Measurements from ENCODE around the gene USP35.

USP35 gene

DNA sequence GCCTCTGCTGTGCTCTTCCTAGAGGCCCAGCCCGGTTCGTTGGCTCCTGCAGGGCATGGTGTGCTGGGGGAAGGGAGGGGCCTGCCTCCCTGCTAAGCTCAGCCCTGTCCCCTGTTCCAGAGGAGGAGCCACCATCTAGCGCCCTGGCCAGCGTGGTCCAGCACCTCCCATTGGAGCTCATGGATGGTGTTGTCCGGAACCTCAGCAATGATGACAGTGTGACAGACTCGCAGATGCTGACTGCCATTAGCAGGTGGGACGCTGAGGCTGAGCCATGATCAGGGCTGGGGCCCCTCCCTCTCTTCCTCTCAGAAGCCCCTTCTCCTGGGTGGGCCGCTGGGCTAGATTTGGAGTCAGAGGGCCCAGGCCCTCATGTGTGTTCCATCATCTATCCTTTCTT lies 9.1 kb downstream of the USP35 start:
- no peak for DNase-seq

DNA sequence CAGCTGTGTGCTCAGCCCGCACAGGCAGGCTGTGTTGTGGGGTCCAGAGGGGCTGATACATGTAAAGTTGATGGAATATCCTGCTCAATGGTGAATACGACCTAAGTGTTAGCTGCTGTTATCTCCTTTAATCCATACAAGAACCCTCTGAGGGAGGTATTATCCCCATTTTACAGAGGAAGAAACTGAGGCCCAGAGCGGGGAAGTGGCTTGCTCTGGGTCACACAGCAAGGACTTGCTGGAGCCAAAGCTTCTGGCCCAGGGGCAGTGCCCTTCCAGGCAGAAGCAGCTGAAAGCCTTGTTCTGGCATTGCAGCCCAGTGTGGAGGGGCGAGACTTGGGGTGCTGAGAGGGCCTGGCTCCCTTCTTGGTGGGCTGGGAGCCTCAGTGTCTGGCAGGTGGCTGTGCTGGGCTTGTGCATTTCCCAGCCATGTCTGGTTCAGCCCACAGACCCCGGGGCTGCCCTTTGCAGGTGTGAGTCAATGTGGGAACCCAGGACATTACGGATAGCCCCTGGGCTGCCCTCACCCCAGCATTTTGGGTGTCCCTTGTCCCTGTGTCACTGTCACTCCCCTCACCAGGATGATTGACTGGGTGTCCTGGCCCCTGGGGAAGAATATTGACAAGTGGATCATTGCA lies 10.4 kb downstream of the USP35 start:
- no peak for DNase-seq

DNA sequence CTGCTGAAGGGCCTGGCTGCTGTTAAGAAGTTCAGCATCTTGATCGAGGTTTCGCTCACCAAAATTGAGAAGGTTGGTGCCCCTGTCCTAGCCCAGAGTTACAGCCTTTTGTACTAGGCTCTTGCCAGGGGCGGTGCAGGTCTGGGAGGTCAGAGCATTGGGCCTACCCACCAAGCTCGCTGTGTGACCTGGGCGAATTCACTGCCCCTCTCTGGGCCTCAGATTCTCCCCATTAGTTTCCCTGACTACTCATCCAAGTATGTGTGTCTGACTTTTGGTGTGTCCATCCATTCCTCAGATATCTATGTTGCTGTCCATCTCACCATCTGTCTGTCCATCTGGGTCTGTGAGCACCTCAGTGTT lies 10.9 kb downstream of the USP35 start:
- no peak for DNase-seq

DNA sequence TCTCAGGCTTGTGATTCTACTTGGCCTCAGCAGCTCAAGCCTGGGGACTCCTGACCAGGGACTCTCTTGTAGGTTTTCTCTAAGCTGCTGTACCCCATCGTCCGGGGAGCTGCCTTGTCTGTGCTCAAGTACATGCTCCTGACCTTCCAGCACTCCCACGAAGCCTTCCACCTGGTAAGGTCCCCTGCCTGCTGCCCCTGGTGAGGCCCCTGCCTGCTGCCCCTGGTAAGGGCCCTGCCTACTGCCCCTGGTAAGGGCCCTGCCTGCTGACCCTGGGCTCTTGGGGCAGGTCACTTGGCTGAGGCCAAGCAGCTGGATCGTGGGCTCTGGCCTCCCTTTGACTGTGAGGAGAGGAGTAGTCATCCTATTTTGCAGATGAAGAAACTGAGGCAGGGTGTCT lies 11.3 kb downstream of the USP35 start:
- no peak for DNase-seq

DNA sequence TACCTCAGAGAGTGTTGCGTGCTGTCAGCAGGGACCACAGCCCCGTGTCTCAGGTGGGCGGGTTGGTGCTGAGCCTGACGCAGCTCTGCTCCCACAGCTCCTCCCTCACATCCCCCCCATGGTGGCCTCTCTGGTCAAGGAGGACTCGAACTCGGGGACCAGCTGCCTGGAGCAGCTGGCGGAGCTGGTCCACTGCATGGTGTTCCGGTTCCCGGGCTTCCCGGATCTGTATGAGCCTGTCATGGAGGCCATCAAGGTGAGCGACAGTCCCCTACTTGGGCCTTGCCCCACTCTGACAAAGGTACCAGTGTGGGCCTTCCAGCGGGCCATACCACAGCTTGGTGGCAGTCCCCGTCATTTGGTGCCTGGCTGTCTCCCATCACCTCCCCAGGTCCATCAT lies 11.8 kb downstream of the USP35 start:
- no peak for DNase-seq

DNA sequence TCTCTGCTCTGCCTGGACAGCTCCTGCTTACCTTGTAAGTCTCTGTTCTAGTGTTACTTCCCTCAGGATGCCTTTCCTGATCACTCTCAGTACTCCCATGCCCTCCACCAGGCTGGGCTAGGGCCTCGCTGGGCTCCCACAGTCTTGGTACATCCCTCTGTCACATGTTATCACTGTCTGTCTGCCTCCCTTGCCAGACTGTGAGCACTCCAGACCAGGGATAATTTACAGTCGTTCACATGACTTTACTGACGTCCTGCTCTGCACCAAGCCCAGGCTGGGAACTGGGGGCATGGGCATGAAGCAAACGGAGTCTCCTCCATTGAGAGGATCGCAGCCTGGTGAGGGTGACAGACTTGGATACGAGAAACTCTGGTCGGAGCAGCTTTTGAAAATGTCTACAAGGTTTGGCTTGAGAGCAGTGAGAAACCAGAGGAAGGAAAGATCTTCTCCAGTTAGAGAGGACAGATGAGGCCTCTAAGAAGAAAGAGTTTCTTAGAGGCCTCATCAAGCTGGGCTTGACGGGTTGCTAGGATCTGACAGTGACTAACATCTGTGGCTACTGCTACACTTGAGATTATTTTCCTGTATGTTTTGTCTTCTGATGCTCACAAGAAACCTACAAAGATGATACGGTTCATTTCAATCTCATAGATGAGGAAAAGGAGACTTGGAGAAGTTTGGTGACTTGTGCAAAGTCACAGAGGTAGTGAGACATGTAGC lies 12.5 kb downstream of the USP35 start:
- DNase-seq = no peak

DNA sequence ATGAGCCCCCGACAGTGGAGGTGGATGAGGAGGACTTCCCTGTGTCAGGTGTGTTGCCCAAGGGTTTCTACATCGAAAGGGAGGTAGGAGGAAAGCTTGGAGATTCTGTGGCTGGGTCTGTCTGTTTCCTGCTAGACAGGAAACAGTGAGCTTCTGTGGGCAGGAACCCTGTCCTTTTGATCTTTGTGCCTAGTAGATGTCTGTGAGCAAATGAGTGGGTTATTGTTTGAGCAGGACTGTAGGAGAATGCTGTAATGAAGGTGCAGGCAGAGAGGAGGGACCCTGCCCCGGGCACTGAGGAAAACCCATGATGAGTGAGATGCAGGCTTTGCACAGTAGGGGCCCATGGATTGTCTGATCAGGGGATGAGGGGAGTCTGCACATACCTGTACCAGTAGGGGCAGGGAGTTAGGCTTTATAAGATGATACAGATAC lies 14.0 kb downstream of the USP35 start:
- DNase-seq = peak; percentile 19

DNA sequence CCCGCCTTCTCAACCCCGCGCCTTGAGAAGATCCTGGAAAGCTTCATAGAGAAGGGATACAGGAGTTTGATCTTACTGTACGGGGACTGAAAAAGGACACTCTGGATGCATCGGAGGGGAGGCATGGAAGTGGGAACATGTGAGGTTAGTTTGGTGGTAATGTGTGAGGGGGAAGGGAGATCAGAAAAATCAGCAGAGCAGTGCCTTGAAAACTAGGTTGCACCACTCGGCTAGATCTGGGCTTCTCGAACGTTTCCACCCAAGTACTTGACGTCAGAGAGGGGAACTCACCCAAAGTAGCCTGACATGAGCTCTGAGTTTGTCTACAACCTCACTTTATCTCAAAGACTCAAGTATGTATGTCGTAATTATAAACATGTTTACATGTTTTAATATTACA lies 14.5 kb downstream of the USP35 start:
- peak; percentile 16 for DNase-seq

DNA sequence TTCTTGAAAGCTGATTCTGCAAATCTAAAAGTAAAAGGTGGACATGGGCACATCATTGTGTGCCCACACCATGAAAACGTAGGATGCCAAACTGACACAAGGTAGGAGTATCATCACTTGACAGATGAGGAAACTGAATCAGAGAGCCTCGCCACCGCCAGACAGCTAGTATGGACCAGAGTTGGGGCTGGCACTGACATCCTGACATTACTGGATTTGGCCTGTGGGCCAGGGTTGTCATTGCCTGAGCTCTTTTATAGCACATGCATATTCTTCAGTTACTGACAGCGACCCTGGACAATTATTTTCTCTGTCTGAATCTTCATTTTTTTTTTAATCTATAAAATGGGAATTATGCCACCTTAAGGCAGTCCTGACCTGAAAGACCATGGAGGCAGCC lies 16.5 kb downstream of the USP35 start:
- DNase-seq = peak; percentile 5

DNA sequence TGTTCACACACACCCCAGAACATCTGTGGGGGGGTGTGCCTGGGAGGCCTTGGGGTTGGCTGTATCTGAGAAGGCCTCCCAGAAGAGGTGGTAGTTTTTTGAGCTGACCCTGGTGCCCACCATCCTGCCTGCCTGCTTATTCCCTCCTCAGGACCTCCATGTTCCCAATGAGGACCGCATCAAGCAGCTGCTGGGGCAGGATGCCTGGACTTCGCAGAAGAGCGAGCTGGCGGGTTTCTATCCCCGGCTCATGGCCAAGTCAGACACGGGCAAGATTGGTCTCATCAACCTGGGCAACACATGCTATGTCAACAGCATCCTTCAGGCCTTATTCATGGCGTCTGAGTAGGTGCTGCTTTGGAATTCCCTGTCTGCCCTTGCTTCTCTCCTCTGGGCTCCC lies 17.0 kb downstream of the USP35 start:
- no peak for DNase-seq

DNA sequence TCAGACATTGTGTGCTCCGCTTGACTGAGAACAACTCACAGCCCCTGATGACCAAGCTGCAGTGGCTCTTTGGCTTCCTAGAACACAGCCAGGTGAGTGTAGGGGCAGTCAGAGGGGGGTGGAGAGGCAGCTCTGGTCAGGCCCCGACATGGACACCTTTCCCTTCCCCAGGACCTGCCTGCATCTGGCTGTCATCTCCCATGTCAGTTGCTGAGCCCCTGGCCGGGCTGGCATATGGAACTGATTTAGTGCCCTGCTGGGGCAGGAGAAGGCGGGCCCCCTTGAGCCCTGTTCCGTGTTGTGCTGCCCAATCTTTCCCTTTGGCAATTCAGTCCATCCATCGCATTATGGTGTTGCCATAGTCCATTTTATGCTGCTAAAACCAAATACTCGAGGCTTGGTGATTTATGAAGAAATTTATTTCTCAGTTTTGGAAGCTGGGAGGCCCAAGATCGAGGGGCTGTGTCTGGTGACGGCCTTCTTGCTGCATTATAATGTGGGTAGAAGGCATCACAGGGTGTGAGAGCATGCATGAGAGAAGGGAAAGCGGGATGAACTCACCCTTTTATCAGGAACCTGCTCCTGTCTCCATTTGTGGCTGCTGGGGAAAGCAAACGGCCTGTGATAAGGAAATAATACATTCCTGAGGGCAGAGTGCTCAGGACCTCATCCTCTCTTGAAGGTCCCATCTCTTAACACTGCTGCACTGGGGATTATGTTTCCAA lies 19.0 kb downstream of the USP35 start:
- no peak for DNase-seq

DNA sequence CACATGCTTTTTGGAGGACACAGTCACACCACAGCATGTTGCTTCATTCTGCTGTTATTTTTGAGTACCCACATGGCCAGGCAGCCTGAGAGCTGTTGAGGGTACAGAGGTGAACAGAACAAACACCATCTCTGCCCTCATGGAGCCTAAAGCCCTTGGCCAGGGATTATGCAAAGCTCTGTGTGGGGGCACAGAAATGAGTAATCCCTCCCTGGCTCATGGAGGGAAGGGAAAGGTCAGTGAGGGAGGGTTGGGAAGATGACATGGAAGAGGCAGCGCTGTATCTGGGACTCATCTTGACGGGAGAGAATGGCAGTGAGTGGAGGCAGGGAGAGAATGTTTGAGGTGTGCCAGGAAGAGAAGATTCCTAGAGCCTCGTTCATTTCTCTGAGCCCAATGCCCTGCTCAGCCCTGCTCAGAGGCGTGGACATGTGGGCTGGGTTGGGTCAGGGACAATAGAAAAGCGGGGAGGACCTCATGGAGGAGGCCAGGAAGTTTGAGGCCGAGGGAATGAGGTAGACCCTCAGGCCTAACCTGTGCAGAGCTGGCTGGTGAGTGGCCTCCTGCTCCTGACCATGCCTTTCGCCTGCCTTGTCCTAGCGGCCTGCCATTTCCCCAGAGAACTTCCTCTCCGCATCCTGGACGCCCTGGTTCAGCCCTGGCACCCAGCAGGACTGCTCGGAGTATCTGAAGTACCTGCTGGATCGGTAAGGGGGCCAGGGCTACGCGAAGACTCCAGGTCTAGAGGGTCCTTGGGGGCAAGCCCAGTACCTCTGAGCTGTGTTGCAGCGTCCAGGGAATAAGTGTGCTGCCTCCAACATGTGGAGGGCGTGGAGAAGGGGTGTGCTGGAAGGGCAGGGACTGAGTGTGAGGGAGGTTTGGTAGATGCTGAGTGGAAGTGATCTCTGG lies 19.8 kb downstream of the USP35 start:
- no peak for DNase-seq

DNA sequence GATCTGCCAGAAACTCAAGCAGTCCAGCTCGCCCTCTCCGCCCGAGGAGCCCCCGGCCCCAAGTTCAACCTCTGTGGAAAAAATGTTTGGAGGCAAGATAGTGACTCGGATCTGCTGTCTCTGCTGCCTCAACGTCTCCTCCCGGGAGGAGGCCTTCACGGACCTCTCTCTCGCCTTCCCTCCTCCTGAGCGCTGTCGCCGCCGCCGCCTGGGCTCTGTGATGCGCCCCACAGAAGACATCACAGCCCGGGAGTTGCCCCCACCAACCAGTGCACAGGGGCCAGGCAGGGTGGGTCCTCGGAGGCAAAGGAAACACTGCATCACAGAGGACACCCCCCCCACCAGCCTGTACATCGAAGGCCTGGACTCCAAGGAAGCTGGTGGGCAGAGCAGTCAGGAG lies 20.8 kb downstream of the USP35 start:
- no peak for DNase-seq

DNA sequence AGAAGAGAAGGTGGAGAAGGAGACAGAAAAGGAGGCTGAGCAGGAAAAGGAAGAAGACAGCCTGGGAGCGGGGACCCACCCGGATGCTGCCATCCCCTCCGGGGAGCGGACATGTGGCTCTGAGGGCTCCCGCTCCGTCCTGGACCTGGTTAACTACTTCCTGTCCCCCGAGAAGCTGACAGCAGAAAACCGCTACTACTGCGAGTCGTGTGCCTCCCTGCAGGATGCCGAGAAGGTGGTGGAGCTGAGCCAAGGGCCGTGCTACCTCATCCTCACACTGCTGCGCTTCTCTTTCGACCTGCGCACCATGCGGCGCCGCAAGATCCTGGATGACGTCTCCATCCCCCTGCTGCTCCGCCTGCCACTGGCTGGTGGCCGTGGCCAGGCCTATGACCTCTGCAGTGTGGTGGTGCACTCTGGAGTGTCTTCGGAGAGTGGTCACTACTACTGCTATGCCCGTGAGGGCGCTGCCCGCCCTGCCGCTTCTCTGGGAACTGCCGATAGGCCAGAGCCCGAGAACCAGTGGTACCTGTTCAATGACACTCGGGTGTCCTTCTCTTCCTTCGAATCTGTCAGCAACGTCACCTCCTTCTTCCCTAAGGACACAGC lies 21.4 kb downstream of the USP35 start:
- DNase-seq = no peak

DNA sequence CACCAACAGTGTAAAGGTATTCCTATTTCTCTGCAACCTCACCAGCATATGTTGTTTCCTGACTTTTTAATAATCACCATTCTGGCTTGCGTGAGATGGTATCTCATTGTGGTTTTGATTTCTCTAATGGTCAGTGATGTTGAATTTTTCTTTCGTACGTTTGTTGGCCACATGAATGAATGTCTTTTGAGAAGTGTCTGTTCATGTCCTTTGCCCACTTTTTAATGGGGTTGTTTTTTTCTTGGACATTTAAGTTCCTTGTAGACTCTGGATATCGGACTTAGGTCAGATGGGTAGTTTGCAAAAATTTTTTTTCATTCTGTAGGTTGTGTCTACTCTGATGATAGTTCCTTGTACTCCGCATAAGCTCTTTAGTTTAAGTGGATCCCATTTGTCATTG lies 22.8 kb downstream of the USP35 start:
- no peak for DNase-seq

DNA sequence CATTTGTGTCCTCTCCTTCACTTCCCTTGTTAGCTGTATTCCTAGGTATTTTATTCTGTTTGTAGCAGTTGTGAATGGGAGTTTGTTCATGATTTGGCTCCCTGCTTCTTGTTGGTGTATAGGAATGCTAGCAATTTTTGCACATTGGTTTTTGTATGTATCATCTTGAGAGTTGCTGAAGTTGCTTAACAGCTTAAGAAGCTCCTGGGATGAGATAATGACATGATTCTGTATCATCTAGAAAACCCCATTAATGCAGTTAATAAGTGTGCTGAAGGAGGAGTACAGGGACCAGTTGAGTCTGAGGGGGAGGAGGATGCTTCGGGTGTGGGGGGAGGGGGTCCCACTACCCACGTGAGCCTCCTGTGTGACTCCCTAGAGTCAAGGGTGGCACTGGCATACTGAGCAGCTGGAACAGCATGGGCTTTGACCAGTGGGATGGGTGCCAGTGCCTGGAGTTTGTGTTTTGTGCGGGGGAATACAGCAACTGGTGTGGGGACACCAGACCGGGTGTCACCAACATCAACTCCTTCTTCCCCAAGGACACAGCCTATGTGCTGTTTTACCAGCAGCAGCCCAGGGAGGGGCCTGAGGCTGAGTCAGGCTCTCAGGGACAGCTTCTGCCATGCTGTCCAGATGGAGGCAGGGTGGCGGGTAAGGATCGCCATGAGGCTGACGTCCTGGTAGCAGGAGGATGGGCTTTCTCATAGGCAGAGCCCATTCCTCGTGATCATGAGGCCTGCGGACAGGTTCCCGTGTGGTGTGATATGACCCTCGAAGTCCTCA lies 24.1 kb downstream of the USP35 start:
- DNase-seq = peak; percentile 20

DNA sequence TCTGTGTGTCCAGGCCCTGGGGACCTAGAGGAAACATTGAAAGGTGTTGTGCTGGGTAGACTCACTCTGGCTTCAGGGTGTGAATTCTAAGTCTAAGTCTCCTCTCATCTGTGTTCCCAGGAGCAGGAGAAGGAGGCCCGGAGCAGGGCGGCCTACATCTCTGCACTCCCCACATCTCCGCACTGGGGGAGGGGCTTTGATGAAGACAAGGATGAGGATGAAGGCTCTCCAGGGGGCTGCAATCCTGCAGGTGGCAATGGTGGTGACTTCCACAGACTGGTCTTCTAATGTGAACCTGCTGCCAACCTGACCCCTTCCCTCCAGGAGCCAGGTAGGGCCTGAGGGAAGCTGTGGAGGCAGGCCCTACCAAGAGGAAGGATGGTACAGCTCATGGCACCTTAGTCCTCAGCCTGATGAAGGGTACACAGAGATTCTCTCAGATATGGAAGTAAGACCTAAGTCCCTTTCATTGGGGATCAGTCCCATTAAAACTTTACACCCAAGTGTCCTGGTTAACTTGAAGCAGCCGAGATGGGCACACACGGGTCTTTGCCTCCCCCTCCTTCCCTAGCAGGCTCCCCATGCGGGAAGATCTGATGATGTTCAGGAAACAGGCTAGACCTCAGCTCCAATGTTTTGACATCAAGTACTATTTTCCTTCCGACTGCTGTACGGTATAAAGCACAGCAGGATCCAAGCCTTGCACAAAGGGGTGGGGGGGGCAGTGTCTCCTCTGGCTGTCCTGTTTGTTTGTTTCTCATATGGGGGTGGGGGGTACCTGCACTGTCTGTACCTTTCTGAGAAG lies 25.0 kb downstream of the USP35 start:
- peak; percentile 13 for DNase-seq

DNA sequence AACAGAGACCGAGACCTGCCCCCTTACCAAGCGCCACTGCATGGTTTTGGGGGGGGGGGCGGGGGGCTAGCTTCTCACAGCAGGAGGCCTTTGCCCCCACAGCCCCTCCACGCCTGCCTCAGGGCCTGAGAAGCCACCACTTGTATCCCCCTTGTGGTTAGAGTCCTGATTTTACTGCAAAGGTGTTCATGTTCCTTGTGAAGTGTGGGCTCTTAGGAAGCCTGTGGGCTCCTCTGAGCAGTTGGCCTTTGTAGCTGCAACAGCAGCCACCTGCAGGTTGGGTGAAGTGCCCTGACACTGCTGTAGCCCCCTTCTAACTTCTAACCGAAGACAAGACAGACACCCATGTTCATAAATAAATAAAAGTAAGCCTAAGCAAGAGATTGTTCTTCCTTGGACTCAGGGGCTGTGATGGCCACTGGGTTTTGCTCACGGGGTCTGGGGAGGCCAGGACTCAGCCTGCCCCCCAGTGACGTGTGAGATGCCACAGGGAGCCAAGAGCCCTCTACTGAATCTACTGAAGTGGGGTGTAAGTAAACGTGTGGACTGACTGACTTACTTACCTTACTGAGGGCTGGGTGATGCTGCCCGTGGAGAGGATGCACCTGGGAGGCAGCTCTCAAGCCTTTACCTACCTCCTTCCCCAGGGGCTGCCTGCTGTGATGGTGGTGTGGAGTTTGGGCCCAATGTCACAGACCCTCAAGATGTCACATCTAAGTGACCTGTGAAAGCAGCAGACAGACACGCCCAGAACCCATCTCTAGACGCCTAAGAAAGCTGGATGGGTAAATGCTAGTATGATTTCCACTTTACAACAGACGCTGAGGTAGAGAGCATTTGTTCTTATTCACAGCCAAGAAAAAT lies 25.8 kb downstream of the USP35 start:
- peak; percentile 9 for DNase-seq

DNA sequence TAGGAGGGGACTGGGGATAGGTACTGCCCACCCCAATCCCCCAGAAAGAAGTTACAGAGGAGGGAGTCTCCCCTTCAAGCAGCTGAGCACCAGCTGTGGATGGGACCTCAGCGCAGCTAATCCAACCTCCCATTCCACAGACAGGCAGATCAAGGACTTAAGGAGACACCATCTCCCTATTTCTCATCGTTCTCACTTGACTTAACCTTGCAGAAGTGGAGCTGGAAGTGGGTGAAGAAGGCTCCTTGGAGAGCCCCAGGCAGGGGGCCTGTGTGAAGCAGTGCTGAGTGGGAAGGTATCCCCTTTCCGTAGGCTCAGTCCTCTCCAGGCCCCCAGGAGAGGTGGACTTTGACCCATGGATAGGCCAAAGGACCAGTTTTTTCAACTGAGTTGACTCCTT lies 27.3 kb downstream of the USP35 start:
- no peak for DNase-seq

Data from femur (tissue), 1 donor.